NB4 (cell line): ENCODE data around the gene ERGIC2.

Experiments used
- CTCF ChIP-seq: IDR thresholded peaks from one replicate; pipeline ENCODE4 v1.5.1; 2012; ENCODE audit warnings: low read depth, low read length
- POLR2A ChIP-seq: IDR thresholded peaks from 2 replicates; pipeline ENCODE4 v1.6.1; 2011; ENCODE audit warnings: mild to moderate bottlenecking; ENCODE audit not compliant: insufficient read length; ENCODE audit errors: extremely low read depth

- TF ChIP-seq POLR2A: no peak
- no peak for TF ChIP-seq CTCF
Observed at GRCh38 chr12:29398495-29398894, 17.5 kb upstream of the ERGIC2 start.
